ENCODE results near the gene TAOK3. TPM values are rescaled to one million over a fixed set of nuclear protein-coding genes. Genes with fewer than 3 reads are reported as not detected.
"Not testable (repeated sequence)": the region's sequence is repeated elsewhere in the genome, so short reads cannot be mapped to it uniquely, and the experiment has no call there.

Gene TAOK3
- total and polyA plus RNA-seq, 2 donors (not counting 1 experiment from before 2014, with no cell fraction given), result 30.0 to 80.4 TPM

DNA sequence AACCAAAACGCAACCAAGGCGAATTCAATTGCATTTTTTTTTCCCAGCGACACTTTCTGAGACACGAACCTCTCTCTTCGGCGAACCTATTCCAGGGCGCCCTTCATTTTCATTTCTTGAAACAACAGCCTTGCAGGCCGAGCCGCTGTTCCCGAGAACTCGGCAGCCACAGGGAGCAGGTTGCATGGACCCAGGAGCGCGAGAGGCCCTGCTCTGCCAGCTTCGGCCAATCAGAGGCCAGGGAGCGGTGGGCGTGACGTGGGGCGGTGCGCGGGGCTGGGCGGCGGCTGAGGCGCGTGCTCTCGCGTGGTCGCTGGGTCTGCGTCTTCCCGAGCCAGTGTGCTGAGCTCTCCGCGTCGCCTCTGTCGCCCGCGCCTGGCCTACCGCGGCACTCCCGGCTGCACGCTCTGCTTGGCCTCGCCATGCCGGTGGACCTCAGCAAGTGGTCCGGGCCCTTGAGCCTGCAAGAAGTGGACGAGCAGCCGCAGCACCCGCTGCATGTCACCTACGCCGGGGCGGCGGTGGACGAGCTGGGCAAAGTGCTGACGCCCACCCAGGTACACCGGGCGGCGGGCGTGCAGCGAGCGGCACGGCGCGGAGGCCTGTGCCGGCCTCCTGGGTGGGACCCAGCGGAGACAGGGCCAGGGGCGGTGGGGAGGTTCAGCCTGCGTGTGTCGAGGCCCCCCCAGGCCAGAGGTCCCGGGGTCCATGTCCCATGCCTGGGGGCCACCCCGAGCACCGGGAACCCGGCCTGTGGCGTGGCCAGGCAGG, 236.7 kb downstream of the TAOK3 start, which contains the start of gene PEBP1:
Gene PEBP1, plus strand, starts transcription at position 337 of the 771 bp plus-strand sequence. Its CDS starts 86 bp downstream, at position 423.
- Mint-ChIP-seq H3K4me3 (peak within 1 kb of the TSS; percentile 99), H3K27me3 (no peaks in the 10 kb centered on the region), H3K27ac (peak within 1 kb of the TSS; percentile 92), H3K9me3 (ENCODE audit: insufficient read depth) (no peaks in the 10 kb centered on the region), H3K4me1 (peaks cover 28% of the 10 kb centered on the region)
- CTCF ChIA-PET, result interaction anchor here (0.6 to 2.9 kb wide), 5 partner anchors 15 to 440 kb away, joined by 3 to 31 read pairs (median 6); partner anchors contain the start of gene SUDS3
- Histone ChIP-seq H3K27me3 (replicated peaks in 1 of 4; ENCODE audit: control extremely low read depth in 1 of 4, control insufficient read depth in 3 of 4, insufficient read depth in 4 of 4, low read length in 3 of 4) (no peaks in the 10 kb centered on the region), H3K9ac (ENCODE audit: low read length) (peak within 1 kb of the TSS; percentile 97), H3K9me3 (ENCODE audit: control extremely low read depth in 1 of 3, control insufficient read depth in 2 of 3, insufficient read depth in 1 of 3, low read length in 2 of 3) (no peaks in the 10 kb centered on the region), H3K4me2 (replicated peaks; ENCODE audit: low read depth, low read length, poor library complexity, severe bottlenecking) (peak within 1 kb of the TSS; percentile 97), H3K4me3 (ENCODE audit: control extremely low read depth in 1 of 5, extremely low read depth in 1 of 5, insufficient read depth in 1 of 5, low read depth in 2 of 5, low read length in 4 of 5) (peak within 1 kb of the TSS; percentile 66 to 91 (median 73)), H2AFZ (ENCODE audit: insufficient read depth, low read depth, low read length, poor library complexity, severe bottlenecking) (peak within 1 kb of the TSS; percentile 99), H3K4me1 (ENCODE audit: control insufficient read depth in 2 of 2, insufficient read depth in 2 of 2, low read length in 2 of 2) (peaks cover 6 to 19% of the 10 kb centered on the region in 2 donors), H3K27ac (ENCODE audit: low read length in 2 of 2) (peak within 1 kb of the TSS; percentile 26 to 77), H4K20me1 (ENCODE audit: control insufficient read depth, insufficient read depth, low read length, poor library complexity, severe bottlenecking) (no peaks in the 10 kb centered on the region), H3K36me3 (replicated peaks in 1 of 2; ENCODE audit: control extremely low read depth in 1 of 2, control insufficient read depth in 1 of 2, extremely low read depth in 1 of 2, insufficient read depth in 2 of 2, low read length in 1 of 2) (peaks cover 4 to 16% of the 10 kb centered on the region in 2 experiments), H3K79me2 (ENCODE audit: control insufficient read depth, insufficient read depth, low read length) (peaks cover 18% of the 10 kb centered on the region)
- no peak for TF ChIP-seq EZH2 (IDR thresholded peaks at IDR 0.05; ENCODE audit: borderline replicate concordance, insufficient read depth, low read depth, low read length, poor library complexity, severe bottlenecking)
- TF ChIP-seq, protein P1, sequence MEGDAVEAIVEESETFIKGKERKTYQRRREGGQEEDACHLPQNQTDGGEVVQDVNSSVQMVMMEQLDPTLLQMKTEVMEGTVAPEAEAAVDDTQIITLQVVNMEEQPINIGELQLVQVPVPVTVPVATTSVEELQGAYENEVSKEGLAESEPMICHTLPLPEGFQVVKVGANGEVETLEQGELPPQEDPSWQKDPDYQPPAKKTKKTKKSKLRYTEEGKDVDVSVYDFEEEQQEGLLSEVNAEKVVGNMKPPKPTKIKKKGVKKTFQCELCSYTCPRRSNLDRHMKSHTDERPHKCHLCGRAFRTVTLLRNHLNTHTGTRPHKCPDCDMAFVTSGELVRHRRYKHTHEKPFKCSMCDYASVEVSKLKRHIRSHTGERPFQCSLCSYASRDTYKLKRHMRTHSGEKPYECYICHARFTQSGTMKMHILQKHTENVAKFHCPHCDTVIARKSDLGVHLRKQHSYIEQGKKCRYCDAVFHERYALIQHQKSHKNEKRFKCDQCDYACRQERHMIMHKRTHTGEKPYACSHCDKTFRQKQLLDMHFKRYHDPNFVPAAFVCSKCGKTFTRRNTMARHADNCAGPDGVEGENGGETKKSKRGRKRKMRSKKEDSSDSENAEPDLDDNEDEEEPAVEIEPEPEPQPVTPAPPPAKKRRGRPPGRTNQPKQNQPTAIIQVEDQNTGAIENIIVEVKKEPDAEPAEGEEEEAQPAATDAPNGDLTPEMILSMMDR (IDR thresholded peaks at IDR 0.05), result no peak
- under 1% methylated on average over 69 of the region's 70 CpGs for WGBS (ENCODE audit: insufficient coverage)
- ATAC-seq (ENCODE audit: low read depth) (peak; percentile 100), DNase-seq (peak; percentile 91)
- POLR2A ChIA-PET, result interaction anchor here (0.5 to 2.3 kb wide), 6 partner anchors 11 to 240 kb away, joined by 3 to 12 read pairs (median 5); partner anchors contain the start of genes SUDS3, TAOK3 and WSB2
- intact Hi-C loops (cut with micrococcal nuclease), result loop anchor here (1.0 to 5.0 kb wide), 5 partner anchors 15 to 1531 kb away; partner anchors contain the start of genes PRKAB1, RFC5, SUDS3 and WSB2

DNA sequence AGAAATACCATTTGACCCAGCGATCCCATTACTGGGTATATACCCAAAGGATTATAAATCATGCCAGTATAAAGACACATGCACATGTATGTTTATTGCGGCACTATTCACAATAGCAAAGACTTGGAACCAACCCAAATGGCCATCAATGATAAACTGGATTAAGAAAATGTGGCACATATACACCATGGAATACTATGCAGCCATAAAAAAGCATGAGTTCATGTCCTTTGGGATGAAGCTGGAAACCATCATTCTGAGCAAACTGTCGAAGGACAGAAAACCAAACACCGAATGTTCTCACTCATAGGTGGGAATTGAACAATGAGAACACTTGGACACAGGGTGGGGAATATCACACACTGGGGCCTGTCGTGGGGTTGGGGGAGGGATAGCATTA, 243.3 kb downstream of the TAOK3 start:
- H3K9me3 Mint-ChIP-seq (ENCODE audit: insufficient read depth); H3K27ac Mint-ChIP-seq; H3K4me1 ChIP-seq (ENCODE audit: control insufficient read depth in 2 of 2, insufficient read depth in 2 of 2, low read length in 2 of 2); H4K20me1 ChIP-seq (ENCODE audit: control insufficient read depth, insufficient read depth, low read length, poor library complexity, severe bottlenecking); H3K27me3 Mint-ChIP-seq; H3K9ac ChIP-seq (ENCODE audit: low read length); H3K27me3 ChIP-seq (replicated peaks in 1 of 4; ENCODE audit: control extremely low read depth in 1 of 4, control insufficient read depth in 3 of 4, insufficient read depth in 4 of 4, low read length in 3 of 4); CTCF ChIA-PET; H3K4me3 Mint-ChIP-seq; H3K27ac ChIP-seq (ENCODE audit: low read length in 2 of 2); H3K4me1 Mint-ChIP-seq; H3K79me2 ChIP-seq (ENCODE audit: control insufficient read depth, insufficient read depth, low read length); H3K36me3 ChIP-seq (replicated peaks in 1 of 2; ENCODE audit: control extremely low read depth in 1 of 2, control insufficient read depth in 1 of 2, extremely low read depth in 1 of 2, insufficient read depth in 2 of 2, low read length in 1 of 2); DNase-seq; ATAC-seq (ENCODE audit: low read depth); intact Hi-C loops (cut with micrococcal nuclease); H3K4me3 ChIP-seq (ENCODE audit: control extremely low read depth in 1 of 5, extremely low read depth in 1 of 5, insufficient read depth in 1 of 5, low read depth in 2 of 5, low read length in 4 of 5); H3K4me2 ChIP-seq (replicated peaks; ENCODE audit: low read depth, low read length, poor library complexity, severe bottlenecking); H2AFZ ChIP-seq (ENCODE audit: insufficient read depth, low read depth, low read length, poor library complexity, severe bottlenecking); POLR2A ChIA-PET; H3K9me3 ChIP-seq (ENCODE audit: control extremely low read depth in 1 of 3, control insufficient read depth in 2 of 3, insufficient read depth in 1 of 3, low read length in 2 of 3): not testable (repeated sequence)
- no CpG with 5 or more reads among the region's 5 CpGs for WGBS (ENCODE audit: insufficient coverage)

Measured in B cell (primary cell).